ENCODE data around the gene DIS3. TPM values are rescaled to one million over a fixed set of nuclear protein-coding genes. Genes with fewer than 3 reads are reported as not detected.
"Not testable (repeated sequence)": the region's sequence is repeated elsewhere in the genome, so short reads cannot be mapped to it uniquely, and the experiment has no call there.

DIS3 gene
- total RNA-seq, 1 donor from 2014 or later: 53.0 TPM

DNA sequence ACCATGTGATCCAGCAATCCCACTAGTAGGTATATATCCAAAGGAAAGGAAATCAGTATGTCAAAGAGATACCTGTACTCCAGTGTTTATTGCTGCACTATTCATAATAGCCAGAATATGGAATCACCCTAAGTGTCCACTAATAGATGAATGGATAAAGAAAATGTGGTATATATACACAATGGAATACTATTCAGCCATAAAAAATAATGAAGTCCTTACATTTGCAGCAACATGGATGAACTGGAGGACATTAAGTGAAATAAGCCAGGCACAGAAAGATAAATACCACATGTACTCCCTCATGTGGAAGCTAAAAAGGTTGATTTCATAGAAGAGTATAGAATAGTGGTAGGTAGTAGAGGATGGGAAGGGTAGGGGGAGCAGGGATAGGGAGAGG is 30.5 kb downstream of the DIS3 start:
- no peak for DNase-seq (ENCODE audit: low read depth, low spot score)

DNA sequence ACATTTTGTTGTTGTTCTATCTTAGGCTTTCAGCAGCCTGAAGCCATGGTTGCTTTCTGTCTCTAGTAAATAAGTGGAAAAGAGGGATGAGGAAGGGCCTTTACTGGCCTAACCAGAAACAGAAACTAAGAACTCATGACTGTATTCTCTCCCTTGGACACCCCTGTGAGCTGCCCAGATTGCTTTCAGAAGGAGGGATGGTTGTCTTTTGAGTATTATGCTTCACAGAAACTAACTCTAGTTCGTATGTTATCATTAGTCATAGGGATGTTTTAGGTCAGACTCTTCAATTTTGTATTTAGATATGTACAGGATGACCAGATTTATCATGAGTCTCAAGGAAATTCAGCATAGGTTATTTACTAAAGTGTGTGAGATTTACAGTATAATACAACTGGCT is 36.4 kb downstream of the DIS3 start:
- DNase-seq (ENCODE audit: low read depth, low spot score): no peak

DNA sequence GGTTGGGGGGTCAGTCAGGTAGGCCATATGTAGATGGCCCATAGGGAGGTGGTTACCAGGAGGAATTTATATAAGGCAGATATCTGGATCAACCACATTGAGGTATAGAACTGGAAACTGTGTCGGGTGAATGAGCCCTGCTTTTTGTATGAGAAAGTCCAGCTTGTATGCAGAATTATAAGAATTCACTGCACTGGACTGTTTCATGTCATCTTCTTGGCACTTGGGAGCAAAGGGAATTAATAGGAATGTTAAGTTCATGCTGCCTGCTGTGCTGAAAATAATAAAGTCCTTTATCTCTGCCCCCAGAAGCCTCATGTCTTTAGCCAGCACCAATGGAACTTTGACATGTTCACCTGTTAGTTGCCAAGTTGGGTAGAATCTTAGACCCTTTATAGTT is 41.7 kb downstream of the DIS3 start:
- no peak for DNase-seq (ENCODE audit: low read depth, low spot score)

DNA sequence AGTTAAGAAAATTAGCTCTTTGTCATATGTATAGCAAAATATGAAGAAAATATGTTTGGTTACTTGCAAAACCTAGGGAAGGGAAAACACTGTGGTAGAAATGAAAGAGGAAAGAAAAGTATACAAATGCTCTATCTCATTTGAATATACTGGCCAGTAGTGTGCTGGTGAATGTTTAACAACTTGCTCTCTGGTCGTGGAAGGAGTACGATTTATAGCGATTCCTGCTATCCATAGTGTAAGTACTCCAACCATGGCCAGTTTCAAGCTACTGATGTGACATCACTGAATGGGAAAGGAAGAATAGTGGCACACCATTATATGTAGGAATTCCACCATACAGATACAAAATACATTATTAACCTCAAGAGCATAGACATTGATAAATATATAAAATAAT is 44.7 kb downstream of the DIS3 start:
- DNase-seq (ENCODE audit: low read depth, low spot score): no peak

DNA sequence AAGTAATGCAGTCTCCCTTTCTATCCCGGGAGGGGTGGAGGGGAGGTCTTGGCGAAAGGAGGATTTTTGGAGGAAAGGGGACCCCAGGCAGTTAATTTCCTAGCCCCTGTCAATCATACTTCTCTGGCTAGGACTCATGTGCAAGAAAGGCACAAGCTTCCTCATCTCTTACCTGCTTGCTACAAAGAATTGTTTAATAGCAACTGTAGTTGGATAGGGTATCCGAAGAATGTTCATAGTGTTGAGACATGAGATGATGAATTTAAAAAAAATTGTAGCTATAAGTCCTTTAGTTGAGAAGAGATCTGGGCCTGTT is 53.5 kb downstream of the DIS3 start:
- DNase-seq (ENCODE audit: low read depth, low spot score): no peak

DNA sequence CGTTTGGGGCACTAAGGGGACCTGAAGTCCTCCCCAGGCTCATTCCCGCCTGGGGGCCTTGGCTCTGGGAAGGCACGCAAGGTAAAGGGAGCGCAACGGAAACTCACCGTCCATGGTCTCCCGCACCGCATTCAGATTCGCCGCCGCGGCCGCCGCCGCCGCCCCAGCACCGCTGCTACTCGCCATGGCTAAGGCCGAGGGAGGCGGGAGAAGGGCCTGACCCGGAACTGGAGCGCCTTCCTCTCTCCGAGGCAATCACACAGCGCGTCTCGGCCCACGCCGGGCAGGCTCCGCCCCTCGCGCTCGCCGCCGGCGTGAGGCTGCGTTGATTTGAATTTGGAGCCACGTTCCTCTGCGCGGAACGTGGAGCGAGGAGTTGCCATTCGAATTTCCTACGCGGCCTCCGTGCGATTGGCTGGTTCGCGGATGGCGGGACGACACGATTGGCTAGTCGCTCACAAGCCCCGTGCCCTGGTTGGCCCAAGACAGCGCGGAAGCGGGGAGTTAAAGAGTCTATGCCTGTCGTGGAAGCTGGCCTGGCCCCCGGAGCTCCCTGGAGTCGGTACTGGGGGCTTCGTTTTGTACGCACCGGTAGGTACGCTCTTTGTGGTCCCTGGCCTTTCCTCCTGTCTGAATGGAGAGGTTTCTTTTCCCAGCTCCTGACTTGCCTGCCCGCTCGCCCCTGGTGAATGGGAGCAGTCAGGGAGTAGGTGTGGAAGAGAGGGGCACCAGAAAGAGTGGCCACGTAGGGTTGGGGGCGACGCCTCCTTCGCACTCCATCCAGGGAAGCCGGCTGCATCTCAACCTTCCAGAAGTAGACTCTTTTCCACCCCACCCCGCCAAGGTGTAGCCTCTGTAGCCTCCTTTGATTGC is 54.0 kb downstream of the DIS3 start, which contains the start of the genes BORA and MZT1:
BORA (plus strand) TSS at position 507 of the 873 bp plus-strand sequence. CDS start 1,018 bp downstream, outside the sequence.
MZT1 (minus strand) TSS at position 213 of the 873 bp plus-strand sequence; CDS start at position 186, 27 bp downstream.
- DNase-seq (ENCODE audit: low read depth, low spot score): peak; percentile 93

DNA sequence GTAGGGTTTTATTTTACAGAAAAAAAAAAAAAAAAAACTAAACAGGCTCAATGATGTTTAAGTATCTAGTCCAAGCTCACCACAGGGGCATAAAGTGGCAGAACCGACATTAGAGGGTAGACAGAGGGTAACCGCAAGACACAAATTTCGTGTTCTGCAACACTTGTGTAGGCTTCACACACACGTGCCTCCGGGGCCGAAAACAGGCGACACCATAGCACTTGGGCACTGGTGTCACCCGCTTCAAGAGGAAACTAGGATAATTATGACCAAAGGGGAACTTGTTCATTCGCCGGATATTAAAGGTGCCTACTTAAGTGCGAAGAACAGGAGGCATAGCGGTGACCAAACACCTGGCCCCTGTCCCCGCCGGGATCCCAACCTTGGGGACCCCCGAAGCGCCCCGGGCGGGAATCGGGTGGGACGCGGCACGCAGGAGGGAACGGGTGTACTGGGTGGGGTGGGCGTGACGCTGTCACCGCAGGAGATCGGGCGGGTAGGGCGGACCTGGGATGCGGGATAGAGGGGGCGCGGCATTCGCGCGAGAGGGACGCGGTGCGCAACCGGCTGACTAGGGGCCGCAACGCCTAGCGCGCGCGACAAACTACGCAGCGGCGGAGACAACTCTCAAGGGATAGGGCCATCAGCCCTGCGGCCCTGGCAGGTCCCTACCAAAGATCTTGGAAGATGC is 54.8 kb downstream of the DIS3 start:
- DNase-seq (ENCODE audit: low read depth, low spot score): no peak

DNA sequence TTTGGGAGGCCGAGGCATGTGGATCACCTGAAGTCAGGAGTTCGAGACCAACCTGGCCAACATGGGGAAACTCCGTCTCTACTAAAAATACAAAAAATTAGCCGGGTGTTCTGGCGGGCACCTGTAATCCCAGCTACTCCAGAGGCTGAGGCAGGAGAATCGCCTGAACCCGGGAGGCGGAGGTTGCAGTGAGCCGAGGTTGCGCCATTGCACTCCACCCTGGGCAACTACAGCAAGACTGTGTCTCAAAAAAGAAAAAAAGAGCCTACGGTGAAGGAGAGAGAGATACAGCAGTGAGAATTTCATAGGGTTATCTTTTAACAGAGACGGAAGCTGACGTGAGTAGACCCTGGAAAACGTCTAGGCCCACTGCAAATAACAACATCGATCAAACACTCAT is 55.5 kb downstream of the DIS3 start:
- DNase-seq (ENCODE audit: low read depth, low spot score): not testable (repeated sequence)

DNA sequence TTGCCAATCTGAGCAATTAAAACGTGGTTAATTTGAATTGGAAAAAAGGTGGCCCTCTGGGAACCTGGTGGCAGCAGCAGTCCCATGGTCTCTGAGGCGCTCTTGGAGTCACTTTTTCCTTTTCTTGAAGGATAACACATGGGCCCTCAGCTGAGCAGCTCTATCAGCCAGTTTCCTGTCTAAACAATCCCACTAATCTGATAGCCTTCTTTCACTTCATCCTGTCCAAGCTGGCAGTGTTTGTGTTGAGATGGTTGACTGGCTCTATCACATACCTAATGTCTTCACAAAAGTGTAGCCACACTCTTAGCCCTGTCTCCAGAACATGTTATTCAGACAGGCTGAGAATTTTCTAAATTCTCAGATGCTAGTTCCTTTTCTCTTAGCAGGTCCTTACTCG is 64.9 kb downstream of the DIS3 start:
- DNase-seq (ENCODE audit: low read depth, low spot score): peak; percentile 58

Other genes with a start within 250 kb of the DIS3 start
- 16.2 and 20.1 TPM in 2 replicates for gene MZT1, start 54.3 kb downstream of the DIS3 start, total RNA-seq
- 6.1 and 9.0 TPM in 2 replicates for gene BORA, start 54.0 kb downstream of the DIS3 start, total RNA-seq
- 19.1 and 21.9 TPM in 2 replicates for gene PIBF1, start 233 bp upstream of the DIS3 start, total RNA-seq

Measured in pulmonary artery endothelial cell (primary cell).